ENCODE data around the gene GJC2. TPM values are rescaled to one million over a fixed set of nuclear protein-coding genes. Genes with fewer than 3 reads are reported as not detected.

Gene GJC2
- polyA plus RNA-seq, 2 of the 4 experiments (the other 2 are of a cell fraction) = 0.09 to 0.48 TPM

- Histone ChIP-seq H3K9me3 (peaks cover 20% of the 10 kb centered on the region), H3K4me1 (no peaks in the 10 kb centered on the region), H3K4me3 (no peak overlapping the region), H3K4me2 (no peak overlapping the region), H3K27ac (no peak overlapping the region)
- TF ChIP-seq KDM5A (IDR thresholded peaks at IDR 0.05) (no peak), HOXB5 (CRISPR knock-in tag; IDR thresholded peaks at IDR 0.05) (no peak), GATA3 (IDR thresholded peaks at IDR 0.05; ENCODE audit: borderline replicate concordance) (no peak), FOXS1 (CRISPR knock-in tag; IDR thresholded peaks at IDR 0.05) (no peak), POLR2AphosphoS2 (conservative IDR thresholded peaks at IDR 0.05; ENCODE audit: low read length) (no peak), ZFP36 (IDR thresholded peaks at IDR 0.05; ENCODE audit: borderline replicate concordance, partially characterized antibody) (no peak), REST (IDR thresholded peaks at IDR 0.05) (no peak), FOSB (CRISPR knock-in tag; IDR thresholded peaks at IDR 0.05) (no peak)
- WGBS (ENCODE audit: missing lambda C conversion rate) = 58% methylated on average over 3 of the region's 3 CpGs
- no peak for FAIRE-seq
- ATAC-seq = no peak
- POLR2A ChIA-PET = no interaction called here
- CTCF ChIA-PET = interaction anchor here (0.9 kb wide), 1 partner anchor 306 kb away, joined by 3 read pairs; no protein-coding TSS in a partner anchor
- no peak for DNase-seq (ENCODE audit: low read depth in 1 of 2, low spot score in 1 of 2)
Measured at GRCh38 chr1:228194436-228194835, 44.7 kb downstream of the GJC2 start.

- 52% methylated on average over 8 of the region's 8 CpGs for WGBS (ENCODE audit: missing lambda C conversion rate)
- FAIRE-seq (no peak), DNase-seq (ENCODE audit: low read depth in 1 of 2, low spot score in 1 of 2) (no peak), ATAC-seq (no peak)
- Histone ChIP-seq H3K4me2 (no peak overlapping the region), H3K4me3 (no peak overlapping the region), H3K4me1 (no peaks in the 10 kb centered on the region), H3K27ac (no peak overlapping the region), H3K9me3 (peaks cover 28% of the 10 kb centered on the region)
- POLR2A ChIA-PET = no interaction called here
- CTCF ChIA-PET = interaction anchor here (0.9 kb wide), 1 partner anchor 305 kb away, joined by 3 read pairs; no protein-coding TSS in a partner anchor
- TF ChIP-seq POLR2AphosphoS2 (conservative IDR thresholded peaks at IDR 0.05; ENCODE audit: low read length) = no peak
- no peak for TF ChIP-seq PBX3 (IDR thresholded peaks at IDR 0.05)
- TF ChIP-seq CEBPB (IDR thresholded peaks at IDR 0.05) = no peak
- no peak for TF ChIP-seq E2F6 (IDR thresholded peaks at IDR 0.05; ENCODE audit: borderline replicate concordance, low read depth)
- no peak for TF ChIP-seq RNF2 (IDR thresholded peaks at IDR 0.05; ENCODE audit: borderline replicate concordance, low read depth)
- no peak for TF ChIP-seq ESRRA (IDR thresholded peaks at IDR 0.05; ENCODE audit: borderline replicate concordance, low read length)
- TF ChIP-seq NFE2L2 (conservative IDR thresholded peaks at IDR 0.05; ENCODE audit: low read length) = no peak
- TF ChIP-seq PHF8 (IDR thresholded peaks at IDR 0.05; ENCODE audit: borderline replicate concordance, low read depth) = no peak
- TF ChIP-seq HOXA7 (CRISPR knock-in tag; IDR thresholded peaks at IDR 0.05) = no peak
- TF ChIP-seq REST (IDR thresholded peaks at IDR 0.05) = no peak
- TF ChIP-seq HES2 (IDR thresholded peaks at IDR 0.05) = no peak
- TF ChIP-seq MAZ (IDR thresholded peaks at IDR 0.05; ENCODE audit: borderline replicate concordance, low read depth, low read length) = no peak
- TF ChIP-seq GATA3 (IDR thresholded peaks at IDR 0.05; ENCODE audit: borderline replicate concordance) = no peak
- no peak for TF ChIP-seq ZFP36 (IDR thresholded peaks at IDR 0.05; ENCODE audit: borderline replicate concordance, partially characterized antibody)
- no peak for TF ChIP-seq FOXS1 (CRISPR knock-in tag; IDR thresholded peaks at IDR 0.05)
- TF ChIP-seq JUNB (IDR thresholded peaks at IDR 0.05) = no peak
- TF ChIP-seq ELK1 (IDR thresholded peaks at IDR 0.05; ENCODE audit: low read depth, low read length) = no peak
- TF ChIP-seq HOXB5 (CRISPR knock-in tag; IDR thresholded peaks at IDR 0.05) = no peak
- no peak for TF ChIP-seq RCOR1 (IDR thresholded peaks at IDR 0.05; ENCODE audit: low read depth, low read length)
Measured at GRCh38 chr1:228194921-228195812, 45.4 kb downstream of the GJC2 start.

Data from A549 (cell line).